Activated naive CD4-positive, alpha-beta T cell (primary cell): Measurements from ENCODE around the gene IRF7.
A peak's percentile ranks its signal among the peaks of the same experiment; 100 is the strongest.
"Not testable (repeated sequence)": the region's sequence is repeated elsewhere in the genome, so short reads cannot be mapped to it uniquely, and the experiment has no call there.

ENCODE experiments used
- DNase-seq, 4 experiments: peaks; one replicate each; lab custom pipeline; 2025; lab: John Stamatoyannopoulos, UW

IRF7 gene

DNA sequence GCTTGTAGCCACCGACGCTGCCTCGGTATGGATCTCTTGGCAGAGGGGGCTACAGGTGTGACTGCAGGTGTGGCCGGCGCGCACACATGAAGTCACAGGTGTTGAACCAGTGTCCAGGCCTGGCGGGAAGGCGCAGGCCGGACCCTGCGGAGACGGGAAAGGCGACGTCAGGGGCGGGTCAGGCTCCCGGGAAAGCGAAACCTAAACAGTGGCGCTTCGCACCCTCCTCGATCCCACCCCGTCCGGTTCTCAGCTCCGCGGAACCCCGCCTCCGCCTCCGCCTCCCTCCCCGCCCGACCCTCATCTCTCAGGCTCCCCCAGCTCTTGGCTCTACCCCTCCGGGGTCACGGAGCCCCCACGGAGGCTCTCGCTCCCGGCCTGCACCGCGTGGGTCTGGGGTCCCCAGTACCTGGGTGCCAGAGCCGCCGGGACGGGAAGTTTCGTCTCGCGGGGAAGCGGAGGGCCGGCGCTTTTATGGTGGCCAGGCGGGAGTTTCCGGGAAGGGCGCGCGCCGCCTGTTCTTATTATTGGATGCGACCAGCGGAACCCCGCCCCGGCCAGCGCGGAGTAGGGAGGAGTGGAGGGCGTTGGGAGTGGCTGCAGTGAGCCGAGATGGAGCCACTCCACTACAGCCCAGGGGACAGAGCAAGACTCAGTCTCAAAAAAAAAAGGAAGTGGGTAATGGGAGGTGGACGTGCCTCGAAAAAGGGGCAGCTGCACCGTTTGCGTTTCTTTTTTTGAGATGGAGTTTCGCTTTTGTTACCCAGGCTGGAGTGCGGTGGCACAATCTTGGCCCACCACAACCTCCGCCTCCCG lies at the start of gene IRF7:
Gene IRF7 (minus strand): TSS at position 447 of the 816 bp plus-strand sequence. CDS start 586 bp downstream, outside the sequence.
- peak; percentile 40 to 90 (median 62) for DNase-seq

- DNase-seq = no peak
Measured at GRCh38 chr11:665062-665703, 49.4 kb upstream of the IRF7 start.

DNA sequence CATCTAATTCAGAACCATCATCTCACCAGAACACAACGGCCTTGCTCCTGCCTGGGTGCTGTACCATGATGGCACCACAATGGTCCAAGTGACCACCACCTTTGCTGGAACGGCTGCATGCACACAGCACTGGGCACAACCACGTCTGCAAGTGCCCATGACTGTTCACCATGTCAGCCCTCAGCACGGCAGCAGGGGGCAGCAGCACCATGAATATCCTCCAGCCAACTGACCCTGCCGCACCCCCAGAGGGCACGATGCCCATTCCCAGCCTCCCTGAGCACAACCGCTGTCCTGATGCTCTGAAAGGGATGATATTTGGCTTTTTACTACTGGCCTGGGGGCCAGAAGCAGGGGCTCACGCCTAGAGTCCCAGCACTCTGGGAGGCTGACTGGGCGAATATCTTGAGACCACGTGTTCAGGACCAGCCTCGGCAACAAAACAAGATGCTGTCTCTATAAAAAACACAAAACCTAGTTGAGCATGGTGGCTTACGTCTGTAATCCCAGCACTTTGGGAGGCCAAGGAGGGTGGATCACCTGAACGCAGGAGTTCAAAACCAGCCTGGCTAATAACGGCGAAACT lies 47.0 kb upstream of the IRF7 start:
- peak in 2 of 4 experiments; percentile 11 to 16 for DNase-seq

GRCh38 chr11:660681-661444 lies 45.1 kb upstream of the IRF7 start:
- no peak for DNase-seq

DNA sequence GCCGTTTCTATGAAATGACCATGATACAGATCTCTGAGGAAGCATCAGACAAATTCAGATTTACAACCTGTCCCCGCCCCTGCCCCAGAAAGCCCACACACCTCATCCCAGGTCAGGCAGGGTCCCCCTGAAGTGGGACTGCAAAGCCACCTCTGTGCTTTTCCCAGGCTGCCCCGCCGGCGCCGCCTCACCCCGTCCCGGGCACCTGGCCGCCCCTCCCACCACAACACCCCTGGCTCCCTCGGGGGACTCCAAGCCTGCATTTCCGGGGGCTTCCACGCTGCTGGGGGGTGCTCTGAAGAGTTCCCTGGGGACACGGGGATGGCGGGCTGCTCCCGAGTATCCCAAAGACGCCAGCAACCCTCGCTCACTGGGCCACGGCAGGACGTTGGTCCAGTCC lies 44.5 kb upstream of the IRF7 start:
- no peak for DNase-seq

DNA sequence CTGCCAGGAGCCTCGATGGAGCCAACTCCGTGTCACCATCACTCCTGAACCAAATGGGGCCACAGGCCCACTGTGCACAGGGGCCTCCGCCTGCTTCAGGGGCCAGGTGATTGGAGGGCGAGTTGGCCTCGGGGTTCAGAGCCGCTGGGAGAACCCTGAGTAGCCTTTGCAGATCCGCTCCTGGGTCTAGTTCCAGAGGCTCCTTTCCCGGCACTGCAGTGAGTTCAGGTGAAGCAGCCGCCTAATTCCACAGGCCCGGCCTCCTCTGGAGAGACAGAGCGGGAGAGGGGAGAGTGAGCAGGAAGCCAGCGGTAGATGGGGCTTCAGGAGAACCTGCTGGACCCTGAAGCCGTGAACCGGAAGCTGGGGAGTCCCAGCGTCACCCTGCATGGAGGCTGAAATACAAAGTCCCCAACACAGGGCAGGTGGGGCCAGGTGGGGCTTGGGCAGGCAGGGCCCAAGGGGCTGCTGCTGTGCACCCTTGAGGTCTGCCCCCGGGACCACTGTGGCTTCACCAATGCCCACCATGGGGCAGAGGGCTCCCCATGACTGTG lies 43.9 kb upstream of the IRF7 start:
- DNase-seq = no peak

DNA sequence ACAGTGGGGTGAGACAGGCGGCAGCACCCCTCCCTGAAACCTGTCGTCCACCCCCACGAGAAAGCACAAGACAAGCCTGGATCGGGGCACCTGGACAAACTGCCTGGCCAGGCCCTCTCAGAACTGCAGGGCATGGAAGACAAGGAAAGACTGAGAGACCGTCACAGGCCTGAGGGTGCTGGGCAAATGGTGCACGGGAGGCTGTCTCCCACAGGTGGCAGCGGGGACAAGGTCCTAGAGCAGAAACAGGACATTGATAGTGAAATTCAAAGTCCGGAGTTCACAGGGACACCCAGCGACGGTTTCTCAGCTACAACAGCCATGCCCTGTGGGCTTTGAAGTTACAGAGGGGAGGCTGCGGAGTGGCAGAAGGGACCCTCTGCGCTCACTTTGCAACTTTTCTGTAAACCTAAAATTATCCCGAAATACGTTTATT lies 42.0 kb upstream of the IRF7 start:
- no peak for DNase-seq

DNA sequence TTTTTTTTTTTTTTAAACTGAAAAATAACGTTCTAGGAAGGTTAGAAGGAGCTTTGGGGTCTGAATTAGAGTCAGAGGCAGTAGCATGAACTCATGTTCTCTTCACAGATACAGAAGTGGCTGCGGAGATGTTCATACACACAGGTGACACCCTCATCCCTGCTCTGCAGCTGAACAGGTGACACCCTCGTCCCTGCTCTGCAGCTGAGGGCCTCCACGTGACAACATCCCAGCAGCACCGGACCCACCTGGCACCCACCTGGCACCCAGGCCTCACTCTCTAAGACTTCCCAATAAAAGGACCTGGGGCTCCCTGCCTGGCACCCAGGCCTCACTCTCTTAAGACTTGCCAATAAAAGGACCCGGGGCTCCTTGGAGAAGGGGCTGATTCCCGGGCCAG lies 41.1 kb upstream of the IRF7 start:
- DNase-seq = no peak

DNA sequence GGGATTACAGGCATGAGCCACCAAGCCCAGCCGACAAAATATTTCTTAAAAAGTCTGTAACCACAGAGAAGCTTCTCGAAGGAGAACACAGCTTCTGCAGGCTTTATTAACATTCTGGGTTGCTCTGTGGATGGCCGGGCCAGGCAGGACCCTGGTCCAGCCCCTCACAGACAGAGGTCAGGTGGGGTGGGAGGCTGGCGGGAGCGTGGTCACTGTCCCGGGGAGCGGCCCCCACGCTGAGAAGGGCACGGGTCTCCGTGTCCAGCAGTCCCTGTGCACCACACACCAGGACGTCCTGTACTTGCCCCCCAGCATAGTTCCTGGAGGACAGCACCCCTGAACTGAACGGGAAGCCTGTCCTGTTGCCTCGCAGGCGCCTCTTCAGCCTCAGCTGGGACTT lies 40.7 kb upstream of the IRF7 start:
- no peak for DNase-seq

DNA sequence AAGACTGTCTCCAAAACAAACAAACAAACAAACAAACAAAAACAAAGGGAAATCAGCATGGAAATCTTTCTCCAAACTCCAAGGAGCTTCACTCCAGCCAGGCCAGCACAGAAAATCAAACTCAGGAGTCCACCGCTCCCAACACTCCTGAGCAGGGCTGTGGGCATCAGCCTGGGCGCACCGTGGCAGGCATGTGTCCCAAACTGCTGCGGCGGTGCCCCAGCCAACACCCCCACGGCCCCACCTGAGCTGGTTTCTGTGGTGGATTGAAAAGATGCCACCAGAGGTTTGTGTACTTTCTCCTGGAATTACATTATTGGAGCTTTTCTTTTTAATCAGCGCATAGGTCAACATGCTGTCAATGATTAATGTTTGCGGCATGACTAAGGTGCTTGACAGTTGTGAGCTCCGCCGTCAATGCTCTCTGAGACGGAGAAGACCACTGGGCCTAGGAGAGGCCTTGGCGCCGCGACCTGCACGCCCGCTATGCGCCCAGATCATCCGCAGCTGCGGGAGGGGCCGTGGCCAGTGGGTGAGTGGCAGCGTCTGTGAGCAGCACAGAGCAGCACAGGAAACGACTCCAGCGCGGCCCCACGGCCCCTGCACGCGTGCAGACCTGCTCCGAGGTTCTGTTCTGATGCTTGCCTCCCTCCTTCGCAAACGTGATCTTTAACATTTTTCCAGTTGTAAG lies 39.4 kb upstream of the IRF7 start:
- DNase-seq = no peak

GRCh38 chr11:654444-654843 lies 38.7 kb upstream of the IRF7 start:
- not testable (repeated sequence) for DNase-seq

DNA sequence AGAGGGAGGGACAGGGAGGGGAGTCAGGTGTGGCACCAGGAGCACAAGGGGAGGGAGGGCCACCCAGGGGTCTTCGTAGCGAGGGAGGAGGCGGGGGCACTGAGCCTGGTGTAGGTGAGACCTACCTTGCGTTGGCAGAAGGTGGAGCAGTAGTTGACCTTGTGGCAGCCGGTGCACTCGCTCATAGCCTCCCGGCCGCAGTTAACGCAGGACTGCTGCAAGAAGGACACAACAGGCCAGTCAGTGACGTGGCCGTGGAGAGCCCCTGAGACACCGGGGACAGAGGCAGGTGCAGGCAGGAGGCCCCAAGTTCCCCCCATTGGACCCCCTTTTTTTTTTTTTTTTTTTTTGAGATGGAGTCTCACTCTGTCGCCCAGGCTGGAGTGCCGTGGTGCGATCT lies 38.1 kb upstream of the IRF7 start:
- DNase-seq = no peak

- not testable (repeated sequence) for DNase-seq
Measured at GRCh38 chr11:653136-653535, 37.4 kb upstream of the IRF7 start.

DNA sequence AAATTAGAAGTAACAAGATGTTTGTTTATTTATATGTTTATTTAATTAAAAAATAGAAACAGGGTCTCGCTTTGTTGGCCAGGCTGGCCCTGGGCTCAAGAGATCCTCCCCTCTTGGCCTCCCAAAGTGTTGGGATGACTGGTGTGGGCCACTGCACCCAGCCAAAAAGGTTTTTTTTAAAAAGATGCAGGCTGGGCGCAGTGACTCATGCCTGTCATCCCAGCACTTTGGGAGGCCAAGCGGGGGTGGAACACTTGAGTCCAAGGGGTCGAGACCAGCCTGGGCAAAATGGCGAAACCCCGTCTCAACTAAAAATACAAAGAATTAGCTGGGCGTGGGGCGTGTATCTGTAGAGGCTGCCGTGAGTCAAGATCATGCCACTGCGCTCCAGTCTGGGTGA lies 34.7 kb upstream of the IRF7 start:
- DNase-seq = no peak

GRCh38 chr11:647672-648158 lies 32.0 kb upstream of the IRF7 start:
- not testable (repeated sequence) for DNase-seq

DNA sequence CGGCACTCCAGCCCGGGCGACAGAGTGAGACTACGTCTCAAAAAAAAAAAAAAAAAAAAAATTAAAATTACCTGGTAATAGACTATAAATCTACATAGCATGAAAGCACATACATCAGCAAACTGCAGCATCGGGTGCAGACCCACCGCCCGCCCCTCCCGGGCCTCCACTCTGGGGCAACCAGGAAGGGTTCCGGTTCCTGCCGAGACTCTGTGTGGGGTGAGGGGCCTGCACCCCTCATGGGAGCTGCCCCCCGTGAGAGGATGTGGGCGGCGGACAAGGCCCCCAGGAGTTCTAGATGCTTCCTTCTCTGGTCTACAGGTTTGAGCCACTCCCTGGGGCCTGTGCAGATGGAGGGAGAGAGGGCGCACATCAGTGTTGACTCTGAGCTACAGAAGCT lies 30.5 kb upstream of the IRF7 start:
- DNase-seq = no peak

DNA sequence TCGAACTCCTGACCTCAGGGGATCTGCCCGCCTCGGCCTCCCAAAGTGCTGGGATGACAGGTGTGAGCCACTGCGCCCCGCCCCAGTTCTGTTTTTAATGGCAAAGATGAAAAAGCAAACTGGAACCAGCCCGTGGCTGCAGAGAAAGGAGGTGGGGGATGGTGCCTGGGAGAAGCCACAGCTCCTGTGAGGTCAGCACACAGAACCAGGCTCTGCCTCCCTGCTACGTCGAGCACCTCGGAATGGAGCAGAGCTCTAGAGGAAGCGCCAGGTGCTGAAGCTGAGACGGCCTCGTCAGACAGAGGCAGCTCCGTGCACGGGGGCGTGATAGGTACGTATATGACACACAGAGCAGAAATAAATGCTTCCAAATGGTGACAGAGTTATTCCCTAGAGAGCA lies 29.8 kb upstream of the IRF7 start:
- no peak for DNase-seq

GRCh38 chr11:643849-644738 lies 28.3 kb upstream of the IRF7 start:
- DNase-seq = no peak

GRCh38 chr11:643366-643765 lies 27.6 kb upstream of the IRF7 start:
- no peak for DNase-seq

DNA sequence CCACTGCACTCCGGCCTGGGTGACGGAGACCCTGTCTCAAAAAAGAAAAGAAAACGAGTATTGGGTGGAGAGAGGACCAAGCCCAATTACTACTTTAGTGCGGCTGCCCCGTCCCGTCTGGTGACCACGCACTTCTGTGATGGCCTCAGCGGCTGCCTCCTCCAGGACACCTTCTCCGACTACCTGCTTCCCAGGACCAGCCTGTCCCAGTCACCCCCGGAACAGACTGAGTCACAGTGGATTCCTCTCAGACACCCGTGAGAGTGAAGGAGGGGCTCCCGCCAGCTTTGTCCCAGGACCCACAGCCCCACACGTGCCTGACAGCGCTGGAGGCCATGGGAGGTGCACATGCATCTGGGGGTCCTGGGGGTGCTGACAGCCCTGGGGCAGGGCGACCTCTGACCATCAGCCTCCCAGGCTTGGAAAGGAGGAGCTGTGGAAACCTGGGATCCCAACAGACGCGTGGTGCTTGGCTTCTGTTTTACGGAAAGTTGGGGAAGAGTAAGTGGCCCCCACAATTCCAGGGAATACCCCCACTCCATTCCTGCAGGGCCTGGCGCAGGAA lies 26.1 kb upstream of the IRF7 start:
- no peak for DNase-seq
